HEK293 (cell line): ENCODE measurements around the gene R3HDM1.
"Not testable (repeated sequence)": the region's sequence is repeated elsewhere in the genome, so short reads cannot be mapped to it uniquely, and the experiment has no call there.

ENCODE experiments used
- CTCF ChIA-PET: fragments of 350-600 bp; formaldehyde crosslinking; extraction: SDS; loops from one replicate; lab custom pipeline; 2021; ENCODE audit warnings: antibody characterized with exemption; lab: Yijun Ruan, JAX
- POLR2A ChIA-PET: fragments of 300-600 bp; formaldehyde crosslinking; extraction: SDS; loops from one replicate; lab custom pipeline; 2020; ENCODE audit warnings: antibody characterized with exemption, inconsistent platforms; lab: Yijun Ruan, JAX
- H3K27ac ChIP-seq: fragments of 200-500 bp; sonication (Bioruptor generic); 2 replicates; pipeline ENCODE4 v1.5.1; 2014; ENCODE audit warnings: low read depth, low read length, control low read depth, inconsistent platforms; ENCODE audit errors: extremely low read depth
- H3K36me3 ChIP-seq, 2 experiments: fragments of 200-500 bp in 1 of 2; sonication (Bioruptor generic) in 1 of 2; 1 replicate in 1 of 2; 2 replicates in 1 of 2; pipeline ENCODE4 v1.5.1; 2014 to 2017; ENCODE audit warnings: inconsistent platforms in 2 of 2, low read length in 2 of 2; ENCODE audit not compliant: control insufficient read depth in 2 of 2, insufficient read depth in 1 of 2
- H3K4me1 ChIP-seq: fragments of 200-500 bp; sonication (Bioruptor generic); 2 replicates; pipeline ENCODE4 v1.5.1; 2014; ENCODE audit warnings: mild to moderate bottlenecking, low read length, inconsistent platforms; ENCODE audit not compliant: control insufficient read depth, insufficient read depth
- H3K4me3 ChIP-seq: 2 replicates; pipeline ENCODE4 v1.5.1; 2011; ENCODE audit warnings: low read depth, mild to moderate bottlenecking, control low read depth, low read length, moderate library complexity
- H3K9me3 ChIP-seq: fragments of 200-500 bp; sonication (Bioruptor generic); 2 replicates; pipeline ENCODE4 v1.5.1; 2014; ENCODE audit warnings: low read depth, low read length, inconsistent platforms; ENCODE audit not compliant: control insufficient read depth, insufficient read depth
- GLIS2 ChIP-seq: fragments of 450-650 bp; formaldehyde crosslinking; IDR thresholded peaks from 2 replicates; pipeline ENCODE4 v1.5.1; 2016; ENCODE audit warnings: missing biosample characterization, missing genetic modification characterization
- SCRT2 ChIP-seq: fragments of 450-650 bp; formaldehyde crosslinking; IDR thresholded peaks from 2 replicates; pipeline ENCODE4 v1.5.1; 2016; ENCODE audit warnings: missing biosample characterization, missing genetic modification characterization
- SP7 ChIP-seq: fragments of 450-650 bp; formaldehyde crosslinking; IDR thresholded peaks from 2 replicates; pipeline ENCODE4 v1.5.1; 2016; ENCODE audit warnings: missing biosample characterization, missing genetic modification characterization
- WT1 ChIP-seq: fragments of 450-650 bp; formaldehyde crosslinking; IDR thresholded peaks from 2 replicates; pipeline ENCODE4 v1.5.1; 2016; ENCODE audit warnings: missing biosample characterization, missing genetic modification characterization
- ZBTB17 ChIP-seq: fragments of 450-650 bp; formaldehyde crosslinking; IDR thresholded peaks from 2 replicates; pipeline ENCODE4 v1.5.1; 2016; ENCODE audit warnings: missing biosample characterization, missing genetic modification characterization
- ZBTB20 ChIP-seq: fragments of 450-650 bp; formaldehyde crosslinking; IDR thresholded peaks from 2 replicates; pipeline ENCODE4 v1.5.1; 2016; ENCODE audit warnings: missing biosample characterization, missing genetic modification characterization
- ZNF10 ChIP-seq: fragments of 450-650 bp; formaldehyde crosslinking; IDR thresholded peaks from 2 replicates; pipeline ENCODE4 v1.5.1; 2017; ENCODE audit warnings: missing biosample characterization, missing genetic modification characterization
- ZNF138 ChIP-seq: fragments of 450-650 bp; formaldehyde crosslinking; IDR thresholded peaks from 2 replicates; pipeline ENCODE4 v1.5.1; 2016; ENCODE audit warnings: missing biosample characterization, missing genetic modification characterization, borderline replicate concordance
- ZNF169 ChIP-seq: fragments of 450-650 bp; formaldehyde crosslinking; IDR thresholded peaks from 2 replicates; pipeline ENCODE4 v1.5.1; 2016; ENCODE audit warnings: missing biosample characterization, missing genetic modification characterization
- ZNF221 ChIP-seq: fragments of 450-650 bp; formaldehyde crosslinking; IDR thresholded peaks from 2 replicates; pipeline ENCODE4 v1.5.1; 2017; ENCODE audit warnings: missing biosample characterization, missing genetic modification characterization, borderline replicate concordance
- ZNF394 ChIP-seq: fragments of 450-650 bp; formaldehyde crosslinking; IDR thresholded peaks from 2 replicates; pipeline ENCODE4 v1.5.1; 2016; ENCODE audit warnings: missing biosample characterization, missing genetic modification characterization, mild to moderate bottlenecking, moderate library complexity, borderline replicate concordance
- ZNF514 ChIP-seq: fragments of 450-650 bp; formaldehyde crosslinking; IDR thresholded peaks from 2 replicates; pipeline ENCODE4 v1.5.1; 2016; ENCODE audit warnings: missing biosample characterization, missing genetic modification characterization
- ZNF560 ChIP-seq: fragments of 450-650 bp; formaldehyde crosslinking; IDR thresholded peaks from 2 replicates; pipeline ENCODE4 v1.5.1; 2017; ENCODE audit warnings: missing biosample characterization, missing genetic modification characterization, borderline replicate concordance
- ZNF571 ChIP-seq: fragments of 450-650 bp; formaldehyde crosslinking; IDR thresholded peaks from 2 replicates; pipeline ENCODE4 v1.5.0; 2017; ENCODE audit warnings: missing biosample characterization, missing genetic modification characterization
- ZNF843 ChIP-seq: fragments of 450-650 bp; formaldehyde crosslinking; IDR thresholded peaks from 2 replicates; pipeline ENCODE4 v1.5.1; 2016; ENCODE audit warnings: missing biosample characterization, missing genetic modification characterization
- ZSCAN16 ChIP-seq: fragments of 450-650 bp; formaldehyde crosslinking; IDR thresholded peaks from 2 replicates; pipeline ENCODE4 v1.5.1; 2016; ENCODE audit warnings: missing biosample characterization, missing genetic modification characterization
- TF ChIP-seq, protein P1 (sequence below): fragments of 450-650 bp; formaldehyde crosslinking; IDR thresholded peaks from 2 replicates; pipeline ENCODE4 v1.5.1; 2016; ENCODE audit warnings: missing biosample characterization, missing genetic modification characterization
- TF ChIP-seq, protein P2 (sequence below): fragments of 450-650 bp; IDR thresholded peaks from 2 replicates; pipeline ENCODE4 v1.5.1; 2018; ENCODE audit warnings: missing biosample characterization, mild to moderate bottlenecking, missing genetic modification characterization
- TF ChIP-seq, protein P3 (sequence below): fragments of 450-650 bp; formaldehyde crosslinking; IDR thresholded peaks from 2 replicates; pipeline ENCODE4 v1.5.1; 2016; ENCODE audit warnings: missing biosample characterization, missing genetic modification characterization
- TF ChIP-seq, protein P4 (sequence below): fragments of 450-650 bp; formaldehyde crosslinking; optimal IDR thresholded peaks from 2 replicates; pipeline ENCODE3; 2016; ENCODE audit warnings: missing biosample characterization, mild to moderate bottlenecking, missing genetic modification characterization
- TF ChIP-seq, protein P5 (sequence below): fragments of 450-650 bp; formaldehyde crosslinking; IDR thresholded peaks from 2 replicates; pipeline ENCODE4 v1.5.1; 2016; ENCODE audit warnings: missing biosample characterization, missing genetic modification characterization

The R3HDM1 gene

DNA sequence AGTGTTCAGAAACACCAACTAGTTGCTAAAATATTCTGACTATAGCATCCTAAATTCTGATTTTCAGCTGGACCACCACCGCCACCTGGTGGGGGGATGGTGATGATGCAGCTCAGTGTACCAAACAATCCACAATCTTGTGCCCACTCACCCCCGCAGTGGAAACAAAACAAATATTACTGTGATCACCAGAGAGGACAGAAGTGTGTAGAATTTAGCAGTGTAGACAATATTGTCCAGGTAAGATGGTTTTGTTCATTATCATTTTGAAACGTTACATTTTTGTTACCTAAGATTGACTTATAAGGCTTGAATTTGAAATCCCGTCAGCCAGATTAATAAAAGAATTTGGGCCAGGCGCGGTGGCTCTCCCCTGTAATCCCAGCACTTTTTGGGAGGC lies 178.7 kb downstream of the R3HDM1 start (continued):
- TF ChIP-seq, protein P1, sequence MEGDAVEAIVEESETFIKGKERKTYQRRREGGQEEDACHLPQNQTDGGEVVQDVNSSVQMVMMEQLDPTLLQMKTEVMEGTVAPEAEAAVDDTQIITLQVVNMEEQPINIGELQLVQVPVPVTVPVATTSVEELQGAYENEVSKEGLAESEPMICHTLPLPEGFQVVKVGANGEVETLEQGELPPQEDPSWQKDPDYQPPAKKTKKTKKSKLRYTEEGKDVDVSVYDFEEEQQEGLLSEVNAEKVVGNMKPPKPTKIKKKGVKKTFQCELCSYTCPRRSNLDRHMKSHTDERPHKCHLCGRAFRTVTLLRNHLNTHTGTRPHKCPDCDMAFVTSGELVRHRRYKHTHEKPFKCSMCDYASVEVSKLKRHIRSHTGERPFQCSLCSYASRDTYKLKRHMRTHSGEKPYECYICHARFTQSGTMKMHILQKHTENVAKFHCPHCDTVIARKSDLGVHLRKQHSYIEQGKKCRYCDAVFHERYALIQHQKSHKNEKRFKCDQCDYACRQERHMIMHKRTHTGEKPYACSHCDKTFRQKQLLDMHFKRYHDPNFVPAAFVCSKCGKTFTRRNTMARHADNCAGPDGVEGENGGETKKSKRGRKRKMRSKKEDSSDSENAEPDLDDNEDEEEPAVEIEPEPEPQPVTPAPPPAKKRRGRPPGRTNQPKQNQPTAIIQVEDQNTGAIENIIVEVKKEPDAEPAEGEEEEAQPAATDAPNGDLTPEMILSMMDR, result peak; percentile 71
- TF ChIP-seq SP7, result no peak
- TF ChIP-seq, protein P2, sequence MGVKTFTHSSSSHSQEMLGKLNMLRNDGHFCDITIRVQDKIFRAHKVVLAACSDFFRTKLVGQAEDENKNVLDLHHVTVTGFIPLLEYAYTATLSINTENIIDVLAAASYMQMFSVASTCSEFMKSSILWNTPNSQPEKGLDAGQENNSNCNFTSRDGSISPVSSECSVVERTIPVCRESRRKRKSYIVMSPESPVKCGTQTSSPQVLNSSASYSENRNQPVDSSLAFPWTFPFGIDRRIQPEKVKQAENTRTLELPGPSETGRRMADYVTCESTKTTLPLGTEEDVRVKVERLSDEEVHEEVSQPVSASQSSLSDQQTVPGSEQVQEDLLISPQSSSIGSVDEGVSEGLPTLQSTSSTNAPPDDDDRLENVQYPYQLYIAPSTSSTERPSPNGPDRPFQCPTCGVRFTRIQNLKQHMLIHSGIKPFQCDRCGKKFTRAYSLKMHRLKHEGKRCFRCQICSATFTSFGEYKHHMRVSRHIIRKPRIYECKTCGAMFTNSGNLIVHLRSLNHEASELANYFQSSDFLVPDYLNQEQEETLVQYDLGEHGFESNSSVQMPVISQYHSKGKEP (tag by site-specific recombination), result no peak
- TF ChIP-seq ZNF138 (tag by site-specific recombination), result no peak
- TF ChIP-seq ZNF169, result no peak
- no peak for TF ChIP-seq ZBTB20 (tag by site-specific recombination)
- no peak for TF ChIP-seq WT1 (tag by site-specific recombination)
- no peak for TF ChIP-seq ZSCAN16 (tag by site-specific recombination)
- TF ChIP-seq ZNF843 (tag by site-specific recombination), result no peak
- no peak for TF ChIP-seq ZBTB17 (tag by site-specific recombination)
- no peak for TF ChIP-seq ZNF560 (tag by site-specific recombination)
- peak; percentile 25; the same call in 1 of the 2 replicates for TF ChIP-seq SCRT2 (tag by site-specific recombination)
- TF ChIP-seq ZNF571 (tag by site-specific recombination), result no peak

DNA sequence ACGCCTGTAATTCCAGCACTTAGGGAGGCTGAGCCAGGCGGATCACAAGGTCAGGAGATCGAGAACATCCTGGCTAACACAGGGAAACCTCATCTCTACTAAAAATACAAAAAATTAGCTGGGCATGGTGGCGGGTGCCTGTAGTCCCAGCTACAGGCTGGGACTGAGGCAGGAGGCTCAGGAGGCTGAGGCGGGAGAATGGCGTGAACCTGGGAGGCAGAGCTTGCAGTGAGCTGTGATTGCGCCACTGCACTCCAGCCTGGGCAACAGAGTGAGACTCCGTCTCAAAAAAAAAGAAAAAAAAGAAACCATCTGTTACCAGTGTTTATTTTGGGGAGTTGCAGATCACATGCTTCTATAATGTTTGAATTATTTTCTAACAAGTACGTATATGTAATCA lies 183.8 kb downstream of the R3HDM1 start:
- H3K4me1 ChIP-seq, POLR2A ChIA-PET, H3K9me3 ChIP-seq, CTCF ChIA-PET, H3K27ac ChIP-seq, H3K4me3 ChIP-seq: not testable (repeated sequence)
- H3K36me3 ChIP-seq, result peaks cover 26 to 45% of the 10 kb centered on the region in 2 experiments

DNA sequence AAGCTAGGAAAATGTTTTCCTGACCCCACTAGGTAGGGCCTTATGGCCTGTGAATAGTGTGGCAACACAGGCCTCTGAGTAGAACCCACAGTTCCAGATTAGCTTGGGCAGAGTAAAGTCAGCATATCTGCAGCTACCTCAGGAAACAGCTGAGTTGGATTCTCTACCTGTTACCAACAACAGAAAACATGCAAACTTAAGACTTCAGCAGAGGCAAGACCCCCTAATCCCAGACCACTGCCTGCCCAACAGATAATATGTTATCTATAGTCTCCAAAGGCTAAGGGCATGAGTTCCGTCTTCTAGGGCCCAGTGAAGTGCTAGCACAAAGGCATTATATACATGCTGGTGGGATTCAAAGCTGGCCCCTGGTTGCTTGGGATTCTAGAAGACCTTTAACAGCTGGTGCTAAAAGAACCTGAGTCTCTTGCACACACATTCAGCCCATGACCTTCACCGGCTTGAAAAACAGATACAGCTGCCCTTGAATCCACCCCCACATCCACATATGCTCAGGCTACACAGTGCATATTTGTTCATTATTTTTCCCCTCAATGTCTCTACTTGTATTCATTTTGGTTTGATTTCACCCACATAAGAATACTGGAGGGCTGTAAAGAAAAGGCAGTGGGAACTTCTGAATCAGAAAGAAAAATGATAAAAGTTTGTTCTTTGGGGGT lies 196.9 kb downstream of the R3HDM1 start:
- Histone ChIP-seq H3K4me3 (no peak overlapping the region), H3K36me3 (peaks cover 0 to 26% of the 10 kb centered on the region in 2 experiments; a peak in 2 of 3 replicates), H3K4me1 (no peaks in the 10 kb centered on the region), H3K9me3 (no peaks in the 10 kb centered on the region), H3K27ac (no peak overlapping the region)
- ChIA-PET POLR2A (no interaction called here), CTCF (interaction anchor here (0.6 to 1.7 kb wide), 4 partner anchors 12 to 739 kb away, joined by 3 to 4 read pairs (median 4); no protein-coding TSS in a partner anchor)
- TF ChIP-seq ZNF514 (tag by site-specific recombination) (no peak), ZNF394 (tag by site-specific recombination) (no peak), ZNF571 (tag by site-specific recombination) (no peak), ZNF221 (tag by site-specific recombination) (no peak), ZNF10 (tag by site-specific recombination) (no peak), GLIS2 (tag by site-specific recombination) (no peak)
- TF ChIP-seq, protein P3, sequence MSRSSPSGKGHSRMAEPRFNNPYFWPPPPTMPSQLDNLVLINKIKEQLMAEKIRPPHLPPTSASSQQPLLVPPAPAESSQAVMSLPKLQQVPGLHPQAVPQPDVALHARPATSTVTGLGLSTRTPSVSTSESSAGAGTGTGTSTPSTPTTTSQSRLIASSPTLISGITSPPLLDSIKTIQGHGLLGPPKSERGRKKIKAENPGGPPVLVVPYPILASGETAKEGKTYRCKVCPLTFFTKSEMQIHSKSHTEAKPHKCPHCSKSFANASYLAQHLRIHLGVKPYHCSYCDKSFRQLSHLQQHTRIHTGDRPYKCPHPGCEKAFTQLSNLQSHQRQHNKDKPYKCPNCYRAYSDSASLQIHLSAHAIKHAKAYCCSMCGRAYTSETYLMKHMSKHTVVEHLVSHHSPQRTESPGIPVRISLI (tag by site-specific recombination), result no peak
- TF ChIP-seq, protein P4, sequence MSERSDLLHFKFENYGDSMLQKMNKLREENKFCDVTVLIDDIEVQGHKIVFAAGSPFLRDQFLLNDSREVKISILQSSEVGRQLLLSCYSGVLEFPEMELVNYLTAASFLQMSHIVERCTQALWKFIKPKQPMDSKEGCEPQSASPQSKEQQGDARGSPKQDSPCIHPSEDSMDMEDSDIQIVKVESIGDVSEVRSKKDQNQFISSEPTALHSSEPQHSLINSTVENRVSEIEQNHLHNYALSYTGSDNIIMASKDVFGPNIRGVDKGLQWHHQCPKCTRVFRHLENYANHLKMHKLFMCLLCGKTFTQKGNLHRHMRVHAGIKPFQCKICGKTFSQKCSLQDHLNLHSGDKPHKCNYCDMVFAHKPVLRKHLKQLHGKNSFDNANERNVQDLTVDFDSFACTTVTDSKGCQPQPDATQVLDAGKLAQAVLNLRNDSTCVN (tag by site-specific recombination), result no peak
- TF ChIP-seq, protein P5, sequence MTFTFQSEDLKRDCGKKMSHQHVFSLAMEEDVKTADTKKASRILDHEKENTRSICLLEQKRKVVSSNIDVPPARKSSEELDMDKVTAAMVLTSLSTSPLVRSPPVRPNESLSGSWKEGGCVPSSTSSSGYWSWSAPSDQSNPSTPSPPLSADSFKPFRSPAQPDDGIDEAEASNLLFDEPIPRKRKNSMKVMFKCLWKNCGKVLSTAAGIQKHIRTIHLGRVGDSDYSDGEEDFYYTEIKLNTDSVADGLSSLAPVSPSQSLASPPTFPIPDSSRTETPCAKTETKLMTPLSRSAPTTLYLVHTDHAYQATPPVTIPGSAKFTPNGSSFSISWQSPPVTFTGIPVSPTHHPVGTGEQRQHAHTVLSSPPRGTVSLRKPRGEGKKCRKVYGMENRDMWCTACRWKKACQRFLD (tag by site-specific recombination), result no peak
- TF ChIP-seq, protein P1, result no peak
